Measurements from ENCODE around the gene S100A14.
"Not testable (repeated sequence)": the region's sequence is repeated elsewhere in the genome, so short reads cannot be mapped to it uniquely, and the experiment has no call there.

Gene S100A14

DNA sequence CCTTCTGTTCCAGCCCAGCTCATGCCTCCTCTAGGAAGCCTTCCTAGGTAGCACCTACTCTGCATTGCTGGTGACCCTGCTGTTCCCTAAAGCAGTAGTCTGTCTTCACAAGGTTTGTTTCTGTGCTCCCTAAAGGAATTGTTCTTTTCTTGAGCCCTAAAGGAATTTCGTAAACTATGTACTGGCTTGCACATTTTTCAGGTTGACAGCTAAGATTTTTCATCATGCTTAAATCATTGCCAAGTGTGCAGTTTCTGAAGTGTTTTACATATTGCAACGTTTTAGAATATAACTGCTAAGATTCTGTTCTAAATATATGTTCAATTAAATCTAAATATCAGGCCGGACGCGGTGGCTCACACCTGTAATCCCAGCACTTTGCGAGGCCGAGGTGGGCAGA lies 16.3 kb downstream of the S100A14 start:
- TF ChIP-seq ZFX (IDR thresholded peaks at IDR 0.05) (no peak), CTCF (conservative IDR thresholded peaks at IDR 0.05) (no peak)
- no peak overlapping the region for H3K27ac ChIP-seq

- H3K27ac ChIP-seq, result no peak overlapping the region
- TF ChIP-seq ZFX (IDR thresholded peaks at IDR 0.05) (no peak), CTCF (conservative IDR thresholded peaks at IDR 0.05) (no peak)
These were observed 17.6 kb downstream of the S100A14 start for GRCh38 chr1:153598309-153599172.

DNA sequence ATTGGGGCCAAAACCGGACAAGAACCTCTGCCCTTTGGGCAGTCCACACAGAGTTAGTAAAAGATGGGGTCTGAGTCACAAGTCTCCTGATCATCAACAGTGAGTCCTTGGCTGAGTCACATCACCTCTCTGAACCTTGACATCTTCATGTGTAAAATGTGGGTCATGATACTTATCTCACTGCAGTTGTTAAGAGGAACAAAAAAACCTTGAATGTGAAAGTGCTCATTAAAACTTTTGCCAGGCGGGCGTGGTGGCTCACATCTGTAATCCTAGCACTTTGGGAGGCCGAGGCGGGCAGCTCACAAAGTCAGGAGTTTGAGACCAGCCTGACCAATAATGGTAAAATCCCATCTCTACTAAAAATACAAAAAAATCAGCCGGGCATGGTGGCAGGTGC lies 18.9 kb downstream of the S100A14 start:
- TF ChIP-seq CTCF (conservative IDR thresholded peaks at IDR 0.05) (no peak), ZFX (IDR thresholded peaks at IDR 0.05) (no peak)
- H3K27ac ChIP-seq, result no peak overlapping the region

DNA sequence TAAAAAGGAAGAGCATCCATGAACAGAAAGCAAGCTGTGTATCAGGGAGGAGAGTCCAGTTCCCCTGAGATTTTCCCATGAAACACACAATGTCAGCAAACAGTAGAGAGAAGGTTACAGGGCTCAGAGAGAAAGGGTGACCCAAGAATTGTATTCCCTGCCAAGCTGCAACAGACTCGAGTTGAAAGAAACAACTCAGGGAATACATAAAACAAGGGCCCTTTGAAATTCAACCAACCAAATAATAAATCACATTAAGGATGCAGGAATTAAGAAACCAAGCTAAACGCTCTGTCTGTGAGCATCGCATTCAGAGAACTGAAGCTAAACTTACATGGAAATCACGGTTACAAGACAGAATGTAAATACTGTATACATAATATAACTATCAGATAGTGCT lies 23.4 kb downstream of the S100A14 start:
- H3K27ac ChIP-seq, result no peak overlapping the region
- TF ChIP-seq CTCF (conservative IDR thresholded peaks at IDR 0.05), result no peak

- H3K27ac ChIP-seq, result no peak overlapping the region
- TF ChIP-seq ZFX (IDR thresholded peaks at IDR 0.05) (no peak), CTCF (conservative IDR thresholded peaks at IDR 0.05) (no peak)
These were observed 27.6 kb downstream of the S100A14 start for GRCh38 chr1:153588482-153588881.

DNA sequence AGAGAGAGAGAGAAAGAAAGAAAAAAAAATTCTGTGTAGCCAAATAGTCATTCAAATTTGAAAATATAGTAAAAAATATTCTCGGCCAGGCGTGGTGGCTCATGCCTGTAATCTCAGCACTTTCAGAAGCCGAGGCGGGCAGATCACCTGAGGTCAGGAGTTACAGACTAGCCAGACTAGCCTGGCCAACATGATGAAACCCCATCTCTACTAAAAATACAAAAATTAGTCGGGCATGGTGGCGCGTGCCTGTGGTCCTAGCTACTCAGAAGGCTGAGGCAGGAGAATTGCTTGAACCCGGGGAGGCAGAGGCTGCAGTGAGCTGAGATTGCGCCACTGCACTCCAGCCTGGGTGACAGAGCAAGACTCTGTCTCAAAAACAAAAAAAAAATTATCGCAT lies 28.1 kb downstream of the S100A14 start:
- not testable (repeated sequence) for H3K27ac ChIP-seq

DNA sequence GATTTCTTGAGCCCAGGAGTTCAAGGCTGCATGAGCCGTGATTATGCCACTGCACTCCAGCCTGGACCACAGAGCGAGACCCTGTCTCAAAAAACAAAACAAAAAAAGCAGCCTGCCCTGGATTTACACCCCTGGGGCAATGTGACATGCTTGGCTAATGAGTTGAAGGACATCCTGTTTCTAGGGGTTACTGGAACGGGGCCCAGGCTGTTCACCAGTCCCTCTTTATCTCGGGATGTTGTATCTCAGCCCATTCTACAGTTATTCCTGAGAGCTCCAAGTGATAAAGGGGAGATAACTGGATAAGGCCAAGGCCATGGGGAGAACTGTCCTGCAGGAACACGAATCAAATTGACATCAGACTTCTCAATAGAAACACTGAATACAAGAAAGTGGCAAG lies 28.8 kb downstream of the S100A14 start:
- no peak overlapping the region for H3K27ac ChIP-seq
- TF ChIP-seq CTCF (conservative IDR thresholded peaks at IDR 0.05) (no peak), ZFX (IDR thresholded peaks at IDR 0.05) (no peak)

- no peak for TF ChIP-seq ZFX (IDR thresholded peaks at IDR 0.05)
- TF ChIP-seq CTCF (conservative IDR thresholded peaks at IDR 0.05), result no peak
These were observed 29.8 kb downstream of the S100A14 start for GRCh38 chr1:153586347-153586746.

More at GRCh38 chr1:153586347-153586746, 29.8 kb downstream of the S100A14 start:
- no peak overlapping the region for H3K27ac ChIP-seq

Data from C4-2B (cell line).